ENCODE results near the gene UTY.

The UTY gene

GRCh38 chrY:13479828-13480227 is at the start of gene UTY:
TSS of gene UTY (minus strand) at chrY:13480033. CDS start at chrY:13479665, 368 bp downstream.
- H3K27ac ChIP-seq (ENCODE audit: low read depth, low read length), result no peak within 1 kb of the TSS
- H3K9ac ChIP-seq (ENCODE audit: low read length), result no peak within 1 kb of the TSS
- H3K4me3 ChIP-seq (ENCODE audit: low read length), result no peak within 1 kb of the TSS

GRCh38 chrY:13520474-13520873 is 40.6 kb upstream of the UTY start:
- Histone ChIP-seq H3K36me3 (ENCODE audit: control insufficient read depth, insufficient read depth, low read length) (no peaks in the 10 kb centered on the region), H3K27ac (ENCODE audit: low read depth, low read length) (no peak overlapping the region), H3K27me3 (ENCODE audit: control insufficient read depth, insufficient read depth, low read length) (no peaks in the 10 kb centered on the region), H3K4me1 (ENCODE audit: control insufficient read depth, insufficient read depth, low read length) (no peaks in the 10 kb centered on the region), H3K9ac (ENCODE audit: low read length) (no peak overlapping the region), H3K4me3 (ENCODE audit: low read length) (no peak overlapping the region)

More at GRCh38 chrY:13479828-13480227, at the start of gene UTY:
- H3K36me3 ChIP-seq (ENCODE audit: control insufficient read depth, insufficient read depth, low read length), result no peaks in the 10 kb centered on the region
- H3K27me3 ChIP-seq (ENCODE audit: control insufficient read depth, insufficient read depth, low read length), result no peaks in the 10 kb centered on the region
- H3K4me1 ChIP-seq (ENCODE audit: control insufficient read depth, insufficient read depth, low read length), result no peaks in the 10 kb centered on the region

GRCh38 chrY:13501215-13501614 is 21.4 kb upstream of the UTY start:
- Histone ChIP-seq H3K4me1 (ENCODE audit: control insufficient read depth, insufficient read depth, low read length) (no peaks in the 10 kb centered on the region), H3K27me3 (ENCODE audit: control insufficient read depth, insufficient read depth, low read length) (no peaks in the 10 kb centered on the region), H3K36me3 (ENCODE audit: control insufficient read depth, insufficient read depth, low read length) (no peaks in the 10 kb centered on the region), H3K27ac (ENCODE audit: low read depth, low read length) (no peak overlapping the region), H3K9ac (ENCODE audit: low read length) (no peak overlapping the region), H3K4me3 (ENCODE audit: low read length) (no peak overlapping the region)

GRCh38 chrY:13493737-13494136 is 13.9 kb upstream of the UTY start:
- Histone ChIP-seq H3K27ac (ENCODE audit: low read depth, low read length) (no peak overlapping the region), H3K4me3 (ENCODE audit: low read length) (no peak overlapping the region), H3K9ac (ENCODE audit: low read length) (no peak overlapping the region)

GRCh38 chrY:13492408-13492807 is 12.6 kb upstream of the UTY start:
- no peaks in the 10 kb centered on the region for H3K27me3 ChIP-seq (ENCODE audit: control insufficient read depth, insufficient read depth, low read length)
- no peaks in the 10 kb centered on the region for H3K36me3 ChIP-seq (ENCODE audit: control insufficient read depth, insufficient read depth, low read length)
- H3K4me3 ChIP-seq (ENCODE audit: low read length), result no peak overlapping the region
- no peak overlapping the region for H3K9ac ChIP-seq (ENCODE audit: low read length)
- no peaks in the 10 kb centered on the region for H3K4me1 ChIP-seq (ENCODE audit: control insufficient read depth, insufficient read depth, low read length)
- no peak overlapping the region for H3K27ac ChIP-seq (ENCODE audit: low read depth, low read length)

More at GRCh38 chrY:13493737-13494136, 13.9 kb upstream of the UTY start:
- Histone ChIP-seq H3K27me3 (ENCODE audit: control insufficient read depth, insufficient read depth, low read length) (no peaks in the 10 kb centered on the region), H3K36me3 (ENCODE audit: control insufficient read depth, insufficient read depth, low read length) (no peaks in the 10 kb centered on the region), H3K4me1 (ENCODE audit: control insufficient read depth, insufficient read depth, low read length) (no peaks in the 10 kb centered on the region)

- Histone ChIP-seq H3K27me3 (ENCODE audit: control insufficient read depth, insufficient read depth, low read length) (no peaks in the 10 kb centered on the region), H3K9ac (ENCODE audit: low read length) (no peak overlapping the region), H3K36me3 (ENCODE audit: control insufficient read depth, insufficient read depth, low read length) (no peaks in the 10 kb centered on the region), H3K4me3 (ENCODE audit: low read length) (no peak overlapping the region), H3K27ac (ENCODE audit: low read depth, low read length) (no peak overlapping the region), H3K4me1 (ENCODE audit: control insufficient read depth, insufficient read depth, low read length) (no peaks in the 10 kb centered on the region)
Measured at GRCh38 chrY:13488738-13489137, 8.9 kb upstream of the UTY start.

GRCh38 chrY:13479121-13479711 is 617 bp downstream of the UTY start:
- no peaks in the 10 kb centered on the region for H3K36me3 ChIP-seq (ENCODE audit: control insufficient read depth, insufficient read depth, low read length)
- no peak overlapping the region for H3K4me3 ChIP-seq (ENCODE audit: low read length)
- no peak overlapping the region for H3K9ac ChIP-seq (ENCODE audit: low read length)
- H3K4me1 ChIP-seq (ENCODE audit: control insufficient read depth, insufficient read depth, low read length), result no peaks in the 10 kb centered on the region
- H3K27me3 ChIP-seq (ENCODE audit: control insufficient read depth, insufficient read depth, low read length), result no peaks in the 10 kb centered on the region
- H3K27ac ChIP-seq (ENCODE audit: low read depth, low read length), result no peak overlapping the region

- Histone ChIP-seq H3K36me3 (ENCODE audit: control insufficient read depth, insufficient read depth, low read length) (no peaks in the 10 kb centered on the region), H3K4me1 (ENCODE audit: control insufficient read depth, insufficient read depth, low read length) (no peaks in the 10 kb centered on the region), H3K4me3 (ENCODE audit: low read length) (no peak overlapping the region), H3K27me3 (ENCODE audit: control insufficient read depth, insufficient read depth, low read length) (no peaks in the 10 kb centered on the region), H3K9ac (ENCODE audit: low read length) (no peak overlapping the region), H3K27ac (ENCODE audit: low read depth, low read length) (no peak overlapping the region)
Measured at GRCh38 chrY:13478126-13478785, 1.6 kb downstream of the UTY start.

GRCh38 chrY:13474997-13475396 is 4.8 kb downstream of the UTY start:
- Histone ChIP-seq H3K27ac (ENCODE audit: low read depth, low read length) (no peak overlapping the region), H3K9ac (ENCODE audit: low read length) (no peak overlapping the region), H3K27me3 (ENCODE audit: control insufficient read depth, insufficient read depth, low read length) (no peaks in the 10 kb centered on the region), H3K4me3 (ENCODE audit: low read length) (no peak overlapping the region), H3K36me3 (ENCODE audit: control insufficient read depth, insufficient read depth, low read length) (no peaks in the 10 kb centered on the region), H3K4me1 (ENCODE audit: control insufficient read depth, insufficient read depth, low read length) (no peaks in the 10 kb centered on the region)

- no peaks in the 10 kb centered on the region for H3K4me1 ChIP-seq (ENCODE audit: control insufficient read depth, insufficient read depth, low read length)
- no peaks in the 10 kb centered on the region for H3K27me3 ChIP-seq (ENCODE audit: control insufficient read depth, insufficient read depth, low read length)
- H3K4me3 ChIP-seq (ENCODE audit: low read length), result no peak overlapping the region
- no peak overlapping the region for H3K27ac ChIP-seq (ENCODE audit: low read depth, low read length)
- H3K9ac ChIP-seq (ENCODE audit: low read length), result no peak overlapping the region
- H3K36me3 ChIP-seq (ENCODE audit: control insufficient read depth, insufficient read depth, low read length), result no peaks in the 10 kb centered on the region
Measured at GRCh38 chrY:13451572-13451971, 28.3 kb downstream of the UTY start.

GRCh38 chrY:13450596-13451130 is 29.2 kb downstream of the UTY start:
- Histone ChIP-seq H3K36me3 (ENCODE audit: control insufficient read depth, insufficient read depth, low read length) (no peaks in the 10 kb centered on the region), H3K27ac (ENCODE audit: low read depth, low read length) (no peak overlapping the region), H3K4me1 (ENCODE audit: control insufficient read depth, insufficient read depth, low read length) (no peaks in the 10 kb centered on the region), H3K9ac (ENCODE audit: low read length) (no peak overlapping the region), H3K27me3 (ENCODE audit: control insufficient read depth, insufficient read depth, low read length) (no peaks in the 10 kb centered on the region), H3K4me3 (ENCODE audit: low read length) (no peak overlapping the region)

GRCh38 chrY:13445566-13445965 is 34.3 kb downstream of the UTY start:
- no peaks in the 10 kb centered on the region for H3K36me3 ChIP-seq (ENCODE audit: control insufficient read depth, insufficient read depth, low read length)
- H3K9ac ChIP-seq (ENCODE audit: low read length), result no peak overlapping the region
- no peak overlapping the region for H3K4me3 ChIP-seq (ENCODE audit: low read length)
- H3K27me3 ChIP-seq (ENCODE audit: control insufficient read depth, insufficient read depth, low read length), result no peaks in the 10 kb centered on the region
- H3K27ac ChIP-seq (ENCODE audit: low read depth, low read length), result no peak overlapping the region
- H3K4me1 ChIP-seq (ENCODE audit: control insufficient read depth, insufficient read depth, low read length), result no peaks in the 10 kb centered on the region

GRCh38 chrY:13443146-13443545 is 36.7 kb downstream of the UTY start:
- H3K4me3 ChIP-seq (ENCODE audit: low read length), result no peak overlapping the region
- H3K27ac ChIP-seq (ENCODE audit: low read depth, low read length), result no peak overlapping the region
- H3K36me3 ChIP-seq (ENCODE audit: control insufficient read depth, insufficient read depth, low read length), result no peaks in the 10 kb centered on the region
- no peaks in the 10 kb centered on the region for H3K27me3 ChIP-seq (ENCODE audit: control insufficient read depth, insufficient read depth, low read length)
- no peak overlapping the region for H3K9ac ChIP-seq (ENCODE audit: low read length)
- H3K4me1 ChIP-seq (ENCODE audit: control insufficient read depth, insufficient read depth, low read length), result no peaks in the 10 kb centered on the region
